CMK (cell line): ENCODE data around the gene NOS1.
"Not testable (repeated sequence)": the region's sequence is repeated elsewhere in the genome, so short reads cannot be mapped to it uniquely, and the experiment has no call there.

Experiments
- DNase-seq: peaks from one replicate; pipeline ENCODE4 v3.0.0-alpha.2; 2010; ENCODE audit warnings: low read depth

Gene NOS1

GRCh38 chr12:117208811-117209455, 152.5 kb downstream of the NOS1 start:
- no peak for DNase-seq

- DNase-seq: no peak
These were observed 153.2 kb downstream of the NOS1 start for GRCh38 chr12:117208206-117208605.

- DNase-seq: no peak
These were observed 153.8 kb downstream of the NOS1 start for GRCh38 chr12:117207675-117208074.

- no peak for DNase-seq
These were observed 158.9 kb downstream of the NOS1 start for GRCh38 chr12:117202556-117202955.

- no peak for DNase-seq
These were observed 159.4 kb downstream of the NOS1 start for GRCh38 chr12:117202033-117202432.

GRCh38 chr12:117199956-117200744, 161.3 kb downstream of the NOS1 start:
- not testable (repeated sequence) for DNase-seq

GRCh38 chr12:117196334-117196733, 165.1 kb downstream of the NOS1 start:
- not testable (repeated sequence) for DNase-seq

GRCh38 chr12:117195027-117195426, 166.4 kb downstream of the NOS1 start:
- DNase-seq: not testable (repeated sequence)

GRCh38 chr12:117193903-117194302, 167.5 kb downstream of the NOS1 start:
- no peak for DNase-seq

GRCh38 chr12:117192581-117192980, 168.8 kb downstream of the NOS1 start:
- DNase-seq: not testable (repeated sequence)

GRCh38 chr12:117192057-117192456, 169.4 kb downstream of the NOS1 start:
- DNase-seq: no peak

GRCh38 chr12:117190210-117190781, 171.1 kb downstream of the NOS1 start, which contains the start of gene FBXO21:
FBXO21 (minus strand) TSS chr12:117190470; CDS start chr12:117190456, 14 bp downstream.
- peak; percentile 51 for DNase-seq

GRCh38 chr12:117189725-117190209, 171.7 kb downstream of the NOS1 start:
- DNase-seq: no peak

- DNase-seq: no peak
These were observed 172.3 kb downstream of the NOS1 start for GRCh38 chr12:117188961-117189724.

GRCh38 chr12:117188121-117188665, 173.2 kb downstream of the NOS1 start:
- no peak for DNase-seq

- DNase-seq: no peak
These were observed 174.0 kb downstream of the NOS1 start for GRCh38 chr12:117187421-117187820.

GRCh38 chr12:117182866-117183265, 178.6 kb downstream of the NOS1 start:
- DNase-seq: no peak

GRCh38 chr12:117181468-117181843, 180.0 kb downstream of the NOS1 start:
- DNase-seq: not testable (repeated sequence)

GRCh38 chr12:117180758-117181467, 180.5 kb downstream of the NOS1 start:
- no peak for DNase-seq

- no peak for DNase-seq
These were observed 182.7 kb downstream of the NOS1 start for GRCh38 chr12:117178745-117179144.

- DNase-seq: no peak
These were observed 183.1 kb downstream of the NOS1 start for GRCh38 chr12:117178301-117178700.
